Sigmoid colon (tissue), 7 donors: ENCODE measurements around the gene ALKBH6. TPM values are rescaled to one million over a fixed set of nuclear protein-coding genes. Genes with fewer than 3 reads are reported as not detected.

Experiments used
- DNase-seq: peaks from one replicate; pipeline ENCODE4 v3.0.0-alpha.2; 2019
- H3K27ac ChIP-seq, 4 donors: fragments of 200-600 bp; sonication (generic); one replicate each; pipeline ENCODE4 v1.5.1; 2016 to 2019; ENCODE audit warnings: mild to moderate bottlenecking in 1 of 4
- H3K27me3 ChIP-seq, 3 donors: fragments of 200-600 bp; sonication (generic); one replicate each; pipeline ENCODE4 v1.5.1; 2019; ENCODE audit warnings: mild to moderate bottlenecking in 1 of 3
- H3K36me3 ChIP-seq, 4 donors: fragments of 200-600 bp; sonication (generic); one replicate each; pipeline ENCODE4 v1.5.1; 2016 to 2019
- H3K4me1 ChIP-seq, 4 donors: fragments of 200-600 bp; sonication (generic); one replicate each; pipeline ENCODE4 v1.5.1; 2017 to 2019
- H3K4me3 ChIP-seq, 4 donors: fragments of 200-600 bp; sonication (generic); one replicate each; pipeline ENCODE4 v1.5.1; 2017 to 2019; ENCODE audit warnings: mild to moderate bottlenecking in 2 of 4, moderate library complexity in 1 of 4
- H3K9me3 ChIP-seq, 4 donors: fragments of 200-600 bp in 3 of 4; sonication (generic) in 3 of 4; one replicate each; pipeline versions ENCODE4 v1.5.1 to v1.6.1; 2013 to 2019
- CTCF ChIP-seq, 4 experiments: fragments of 450-650 bp in 3 of 4; fragments of 200-600 bp in 1 of 4; IDR thresholded peaks; one replicate each; pipeline ENCODE4 v1.5.1; 2016 to 2019; ENCODE audit warnings: antibody characterized with exemption in 4 of 4, mild to moderate bottlenecking in 3 of 4, moderate library complexity in 2 of 4
- EP300 ChIP-seq, 4 donors: sonication (generic); formaldehyde crosslinking; IDR thresholded peaks; one replicate each; pipeline ENCODE4 v1.6.1; 2017; ENCODE audit warnings: antibody characterized with exemption in 4 of 4
- POLR2A ChIP-seq, 2 donors: fragments of 450-650 bp; IDR thresholded peaks; one replicate each; pipeline ENCODE4 v1.6.1; 2016; ENCODE audit warnings: antibody characterized with exemption in 2 of 2, mild to moderate bottlenecking in 2 of 2, moderate library complexity in 2 of 2
- POLR2AphosphoS5 ChIP-seq, 4 donors: sonication (generic); formaldehyde crosslinking; IDR thresholded peaks; one replicate each; pipeline ENCODE4 v1.6.1; 2017; ENCODE audit warnings: antibody characterized with exemption in 4 of 4
- WGBS, 2 donors: extraction: QIAGEN DNeasy Blood & Tissue Kit; methylation state at CpG; one replicate each; pipeline ENCODE4 v1.1.7; 2013; 5-methylcytosine and 5-hydroxymethylcytosine counted together
- intact Hi-C: fragments of 100-400 bp; cut with DNase I; formaldehyde crosslinking; loops from one replicate; pipeline ENCODE4 v1.15.1; 2023
- polyA plus RNA-seq, 3 donors: library from polyadenylated mRNA; stranded (reverse); fragments of 200-250 nt; gene quantifications; one replicate each; pipeline ENCODE4 v1.2.3, GENCODE V29; 2013
- total RNA-seq, 4 donors: library from RNA; depleted of rRNA; stranded (reverse); fragments of >200 nt; gene quantifications; one replicate each; pipeline ENCODE4 v1.1.0, GENCODE V29; 2016
- donor health status: healthy with polysubstance abuse.
- donor health status: Bipolar disorder and iron deficiency.
- donor health status: healthy.

ALKBH6 gene
- total RNA-seq (10 to 100 TPM; 19.9 to 31.7 (median 26.6) TPM), polyA plus RNA-seq (10 to 100 TPM; 12.0 to 24.4 (median 12.5) TPM)

GRCh38 chr19:36014012-36014924, at the start of gene ALKBH6:
TSS of gene ALKBH6 (minus strand) at chr19:36014213. CDS start at chr19:36013397, 816 bp downstream.
- no peaks in the 10 kb centered on the region for H3K27me3 ChIP-seq
- H3K4me3 ChIP-seq: peak within 1 kb of the TSS; percentile 55 to 75 (median 61)
- H3K36me3 ChIP-seq: peaks cover 10 to 38% (median 23%) of the 10 kb centered on the region in 4 donors
- peak; percentile 6 to 72 (median 45) for TF ChIP-seq POLR2AphosphoS5 (IDR thresholded peaks at IDR 0.05)
- TF ChIP-seq EP300 (IDR thresholded peaks at IDR 0.05): no peak
- peak; percentile 1 to 44 for TF ChIP-seq POLR2A (IDR thresholded peaks at IDR 0.05)
- 1 to 2% methylated on average over 42 of the region's 42 CpGs for WGBS, 2 donors
- no peaks in the 10 kb centered on the region for H3K9me3 ChIP-seq
- peak within 1 kb of the TSS; percentile 86 to 89 (median 86) for H3K27ac ChIP-seq
- intact Hi-C loops: loop anchor here (2.0 to 5.0 kb wide), 2 partner anchors 19 to 38 kb away; partner anchors contain the start of genes SDHAF1, THAP8 and WDR62
- peak; percentile 100 for DNase-seq
- peaks cover 0 to 23% (median 22%) of the 10 kb centered on the region in 4 donors for H3K4me1 ChIP-seq

- Histone ChIP-seq H3K4me1 (no peaks in the 10 kb centered on the region), H3K4me3 (no peak overlapping the region), H3K36me3 (no peaks in the 10 kb centered on the region), H3K27me3 (no peaks in the 10 kb centered on the region), H3K27ac (no peak overlapping the region), H3K9me3 (no peaks in the 10 kb centered on the region)
- no peak for TF ChIP-seq CTCF (IDR thresholded peaks at IDR 0.05)
- no peak for TF ChIP-seq EP300 (IDR thresholded peaks at IDR 0.05)
- no peak for TF ChIP-seq POLR2A (IDR thresholded peaks at IDR 0.05)
- TF ChIP-seq POLR2AphosphoS5 (IDR thresholded peaks at IDR 0.05): no peak
- DNase-seq: no peak
- intact Hi-C loops: no loop called here
- 83 to 97% methylated on average over 2 of the region's 2 CpGs for WGBS, 2 donors
Observed at GRCh38 chr19:36061367-36061766, 47.4 kb upstream of the ALKBH6 start.

DNA sequence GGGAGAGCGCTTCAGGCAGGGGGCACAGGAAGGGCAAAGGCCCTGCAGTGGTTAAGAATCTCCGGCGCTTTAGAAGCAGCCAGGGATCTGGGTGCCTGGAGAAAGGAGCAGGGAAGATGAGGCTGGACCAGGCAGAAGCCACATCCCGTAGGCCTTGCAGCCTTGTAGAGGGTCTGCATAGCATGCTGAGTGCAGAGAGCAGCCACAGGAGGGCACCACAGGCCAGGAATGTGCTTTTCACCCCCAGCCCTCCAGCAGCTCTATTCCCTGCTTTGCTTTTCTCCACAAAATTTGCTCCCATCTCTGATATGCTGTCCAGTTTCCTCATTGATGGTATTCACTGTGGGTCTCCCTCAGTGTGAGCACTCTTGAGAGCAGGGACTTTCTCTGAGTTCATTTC, 46.4 kb upstream of the ALKBH6 start:
- Histone ChIP-seq H3K27me3 (no peaks in the 10 kb centered on the region), H3K9me3 (no peaks in the 10 kb centered on the region), H3K4me3 (no peak overlapping the region), H3K27ac (no peak overlapping the region), H3K36me3 (no peaks in the 10 kb centered on the region), H3K4me1 (peaks cover 0 to 4% (median 2%) of the 10 kb centered on the region in 4 donors)
- no peak for TF ChIP-seq CTCF (IDR thresholded peaks at IDR 0.05)
- TF ChIP-seq POLR2A (IDR thresholded peaks at IDR 0.05): no peak
- TF ChIP-seq EP300 (IDR thresholded peaks at IDR 0.05): no peak
- no peak for TF ChIP-seq POLR2AphosphoS5 (IDR thresholded peaks at IDR 0.05)
- DNase-seq: no peak
- intact Hi-C loops: no loop called here
- 87 to 90% methylated on average over 4 of the region's 4 CpGs for WGBS, 2 donors

DNA sequence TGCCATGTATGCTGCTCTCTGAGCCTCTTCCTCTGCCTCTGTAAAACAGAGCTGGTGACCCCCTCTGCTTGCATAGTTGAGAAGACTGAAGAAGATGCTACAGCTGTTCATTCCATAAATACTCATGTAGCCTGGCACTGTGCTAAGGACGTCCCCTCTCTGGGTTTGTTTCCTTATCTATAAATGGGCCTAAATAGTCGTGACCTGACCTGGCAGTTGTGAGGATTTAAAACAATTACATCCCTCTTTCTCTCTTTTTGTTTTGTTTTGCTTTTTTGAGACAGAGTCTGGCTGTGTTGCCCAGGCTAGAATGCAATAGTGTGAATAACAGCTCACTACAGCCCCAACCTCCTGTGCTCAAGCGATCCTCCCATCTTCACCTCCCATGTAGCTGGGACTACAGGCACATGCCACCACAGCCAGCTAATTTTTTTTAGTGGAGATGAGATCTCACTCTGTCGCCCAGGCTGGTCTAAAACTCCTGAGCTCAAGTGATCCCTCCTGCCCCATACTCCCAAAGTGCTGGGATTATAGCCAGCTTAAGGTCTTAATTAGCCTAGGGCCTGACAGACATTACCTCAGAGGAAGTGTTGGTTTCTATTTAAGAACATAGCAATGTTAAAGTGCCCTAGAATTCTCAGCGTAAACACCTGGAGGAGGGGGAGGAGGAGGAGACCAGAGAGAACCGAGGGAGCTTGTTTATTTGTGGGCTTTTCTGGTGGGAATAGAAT, 45.3 kb upstream of the ALKBH6 start:
- Histone ChIP-seq H3K9me3 (no peaks in the 10 kb centered on the region), H3K27ac (no peak overlapping the region), H3K36me3 (no peaks in the 10 kb centered on the region), H3K4me1 (peaks cover 0 to 11% (median 8%) of the 10 kb centered on the region in 4 donors), H3K4me3 (no peak overlapping the region), H3K27me3 (no peaks in the 10 kb centered on the region)
- intact Hi-C loops: loop anchor here (10.0 kb wide), 1 partner anchor 305 kb away; the partner anchor contains the start of genes HSPB6 and PROSER3
- no peak for TF ChIP-seq POLR2A (IDR thresholded peaks at IDR 0.05)
- no peak for DNase-seq
- WGBS, 2 donors: 82 to 90% methylated on average over 6 of the region's 6 CpGs

DNA sequence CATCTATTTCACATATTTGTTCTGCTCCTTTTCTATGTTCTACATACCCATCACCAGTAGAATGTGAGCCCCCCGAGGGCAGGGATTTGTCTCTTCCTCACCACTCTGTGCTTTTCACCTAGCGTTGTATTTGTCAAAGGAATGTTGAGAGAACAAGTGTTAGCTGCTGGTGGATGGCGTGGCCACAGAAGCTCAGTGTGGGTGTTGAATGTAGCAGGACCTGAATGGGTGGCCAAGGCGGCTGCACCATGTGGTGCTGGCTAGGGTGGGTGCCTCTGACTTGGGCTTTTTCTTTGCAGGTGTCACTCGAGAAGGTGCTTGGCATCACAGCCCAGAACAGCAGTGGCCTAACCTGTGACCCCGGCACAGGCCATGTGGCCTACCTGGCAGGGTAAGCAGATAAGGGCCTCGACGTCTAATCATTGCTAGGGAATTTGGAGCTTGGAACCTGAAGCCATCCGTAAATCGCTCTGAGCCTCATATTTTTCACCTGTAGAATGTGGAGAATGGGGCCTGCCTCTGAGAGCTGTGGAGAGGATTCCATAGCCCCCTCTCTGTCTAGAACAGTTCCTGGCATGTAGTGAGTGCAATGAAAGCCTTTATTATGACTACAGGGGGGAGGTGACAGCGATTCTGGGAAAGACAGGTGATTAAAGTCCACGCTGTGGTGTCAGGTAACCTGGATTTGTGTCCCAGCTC, 44.6 kb upstream of the ALKBH6 start:
- DNase-seq: no peak
- intact Hi-C loops: loop anchor here (10.0 kb wide), 1 partner anchor 304 kb away; the partner anchor contains the start of genes HSPB6 and PROSER3

More for the DNA sequence above, 44.6 kb upstream of the ALKBH6 start:
- no peaks in the 10 kb centered on the region for H3K27me3 ChIP-seq
- H3K36me3 ChIP-seq: no peaks in the 10 kb centered on the region
- no peak overlapping the region for H3K27ac ChIP-seq
- 84 to 90% methylated on average over 12 of the region's 12 CpGs for WGBS, 2 donors
- no peak overlapping the region for H3K4me3 ChIP-seq
- H3K4me1 ChIP-seq: peaks cover 0 to 11% (median 8%) of the 10 kb centered on the region in 4 donors
- no peaks in the 10 kb centered on the region for H3K9me3 ChIP-seq
- TF ChIP-seq POLR2A (IDR thresholded peaks at IDR 0.05) (no peak), POLR2AphosphoS5 (IDR thresholded peaks at IDR 0.05) (no peak), EP300 (IDR thresholded peaks at IDR 0.05) (no peak)
